T-helper 2 cell treated with Interferon-gamma antibody and Interleukin-4, amounts not matched to agents 100 ng/mL and 5 ng/mL, for 36 hours (primary cell): ENCODE measurements around the gene LINC00305. TPM values are rescaled to one million over a fixed set of nuclear protein-coding genes. Genes with fewer than 3 reads are reported as not detected.

Experiments used
- intact Hi-C: fragments of 100-400 bp; cut with micrococcal nuclease; formaldehyde crosslinking; loops from one replicate; pipeline ENCODE4 v1.15.1; 2023
- total RNA-seq: library from RNA; stranded (reverse); gene quantifications from 2 replicates; pipeline ENCODE4 v1.2.3, GENCODE V29; 2022

The LINC00305 gene
- total RNA-seq, 1 donor from 2014 or later: not detected

GRCh38 chr18:64116571-64117175, 32.2 kb downstream of the LINC00305 start:
- intact Hi-C loops: no loop called here

- intact Hi-C loops: no loop called here
These were observed 33.0 kb downstream of the LINC00305 start for GRCh38 chr18:64115881-64116280.

- intact Hi-C loops: no loop called here
These were observed 36.9 kb downstream of the LINC00305 start for GRCh38 chr18:64111950-64112349.

GRCh38 chr18:64110692-64111480, 38.0 kb downstream of the LINC00305 start:
- intact Hi-C loops: no loop called here

GRCh38 chr18:64103986-64104385, 44.9 kb downstream of the LINC00305 start:
- intact Hi-C loops: no loop called here

- intact Hi-C loops: no loop called here
These were observed 48.6 kb downstream of the LINC00305 start for GRCh38 chr18:64100116-64100922.

GRCh38 chr18:64099244-64099643, 49.6 kb downstream of the LINC00305 start:
- intact Hi-C loops: no loop called here

GRCh38 chr18:64097497-64097896, 51.4 kb downstream of the LINC00305 start:
- intact Hi-C loops: no loop called here

- intact Hi-C loops: no loop called here
These were observed 53.8 kb downstream of the LINC00305 start for GRCh38 chr18:64095056-64095455.

- intact Hi-C loops: no loop called here
These were observed 54.7 kb downstream of the LINC00305 start for GRCh38 chr18:64094210-64094609.

- intact Hi-C loops: no loop called here
These were observed 57.4 kb downstream of the LINC00305 start for GRCh38 chr18:64091526-64091925.

GRCh38 chr18:64090876-64091275, 58.0 kb downstream of the LINC00305 start:
- intact Hi-C loops: no loop called here

- intact Hi-C loops: no loop called here
These were observed 65.0 kb downstream of the LINC00305 start for GRCh38 chr18:64083916-64084315.

GRCh38 chr18:64082513-64082912, 66.4 kb downstream of the LINC00305 start:
- intact Hi-C loops: no loop called here

GRCh38 chr18:64082054-64082453, 66.8 kb downstream of the LINC00305 start:
- intact Hi-C loops: no loop called here

- intact Hi-C loops: no loop called here
These were observed 74.9 kb downstream of the LINC00305 start for GRCh38 chr18:64073971-64074370.

- intact Hi-C loops: no loop called here
These were observed 93.9 kb downstream of the LINC00305 start for GRCh38 chr18:64055019-64055418.

GRCh38 chr18:64053246-64053645, 95.6 kb downstream of the LINC00305 start:
- intact Hi-C loops: no loop called here

- intact Hi-C loops: no loop called here
These were observed 96.1 kb downstream of the LINC00305 start for GRCh38 chr18:64052772-64053171.

GRCh38 chr18:64044616-64045015, 104.3 kb downstream of the LINC00305 start:
- intact Hi-C loops: no loop called here

- intact Hi-C loops: no loop called here
These were observed 106.0 kb downstream of the LINC00305 start for GRCh38 chr18:64042728-64043358.
